Measurements from ENCODE around the gene KCNJ6. TPM values are rescaled to one million over a fixed set of nuclear protein-coding genes. Genes with fewer than 3 reads are reported as not detected.

KCNJ6 gene
- total RNA-seq, 1 experiment from 2014 or later: not detected

DNA sequence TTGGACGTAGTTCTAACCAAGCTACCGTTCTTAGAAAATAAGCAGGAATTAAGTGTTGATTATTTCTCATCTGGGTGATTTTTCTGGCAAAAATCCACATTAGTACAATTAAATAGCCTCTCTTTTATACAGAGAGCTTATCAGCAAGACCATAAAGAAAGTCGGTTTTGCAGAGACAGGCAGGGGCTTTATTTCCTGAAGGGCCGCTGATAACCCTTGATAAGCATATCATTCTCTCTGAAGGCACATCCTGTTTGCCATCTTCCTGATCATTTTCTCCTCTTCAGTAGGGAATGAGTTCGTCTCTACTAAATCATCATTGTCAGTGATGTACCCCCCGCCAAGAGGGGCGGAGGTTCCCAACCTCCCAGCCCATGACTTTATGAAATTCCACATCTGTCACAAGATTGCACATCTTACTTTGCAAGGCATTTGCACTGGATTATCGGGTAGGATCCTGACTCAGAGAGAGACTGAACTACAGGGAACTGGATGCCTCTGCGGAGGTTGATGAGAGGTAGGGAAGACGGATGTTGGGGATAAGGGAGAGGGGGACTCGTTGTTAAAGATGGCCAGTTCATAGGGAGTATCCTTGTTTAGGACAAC lies 115.7 kb downstream of the KCNJ6 start:
- DNase-seq (ENCODE audit: low read depth, low spot score) (no peak), ATAC-seq (no peak)
- intact Hi-C loops (cut with micrococcal nuclease; ENCODE audit: unreplicated experiment): no loop called here
- Histone ChIP-seq H3K4me3 (ENCODE audit: low read depth in 2 of 2, low read length in 2 of 2) (no peak overlapping the region), H3K27me3 (ENCODE audit: control insufficient read depth, insufficient read depth, low read length) (peaks cover 2% of the 10 kb centered on the region), H3K27ac (ENCODE audit: low read length) (no peak overlapping the region), H3K36me3 (ENCODE audit: control insufficient read depth, insufficient read depth, low read length) (no peaks in the 10 kb centered on the region), H3K9me3 (ENCODE audit: control insufficient read depth, insufficient read depth, low read depth, low read length) (no peaks in the 10 kb centered on the region), H3K4me1 (ENCODE audit: control insufficient read depth, insufficient read depth, low read length) (no peaks in the 10 kb centered on the region)
- CTCF ChIA-PET: no interaction called here
- TF ChIP-seq TCF7L2 (IDR thresholded peaks at IDR 0.05; ENCODE audit: low read depth, low read length) (no peak), POLR2AphosphoS5 (IDR thresholded peaks at IDR 0.05; ENCODE audit: low read depth, low read length) (no peak), SIN3A (IDR thresholded peaks at IDR 0.05; ENCODE audit: borderline replicate concordance, insufficient read depth, low read depth, low read length) (no peak)
- TF ChIP-seq, protein P1, sequence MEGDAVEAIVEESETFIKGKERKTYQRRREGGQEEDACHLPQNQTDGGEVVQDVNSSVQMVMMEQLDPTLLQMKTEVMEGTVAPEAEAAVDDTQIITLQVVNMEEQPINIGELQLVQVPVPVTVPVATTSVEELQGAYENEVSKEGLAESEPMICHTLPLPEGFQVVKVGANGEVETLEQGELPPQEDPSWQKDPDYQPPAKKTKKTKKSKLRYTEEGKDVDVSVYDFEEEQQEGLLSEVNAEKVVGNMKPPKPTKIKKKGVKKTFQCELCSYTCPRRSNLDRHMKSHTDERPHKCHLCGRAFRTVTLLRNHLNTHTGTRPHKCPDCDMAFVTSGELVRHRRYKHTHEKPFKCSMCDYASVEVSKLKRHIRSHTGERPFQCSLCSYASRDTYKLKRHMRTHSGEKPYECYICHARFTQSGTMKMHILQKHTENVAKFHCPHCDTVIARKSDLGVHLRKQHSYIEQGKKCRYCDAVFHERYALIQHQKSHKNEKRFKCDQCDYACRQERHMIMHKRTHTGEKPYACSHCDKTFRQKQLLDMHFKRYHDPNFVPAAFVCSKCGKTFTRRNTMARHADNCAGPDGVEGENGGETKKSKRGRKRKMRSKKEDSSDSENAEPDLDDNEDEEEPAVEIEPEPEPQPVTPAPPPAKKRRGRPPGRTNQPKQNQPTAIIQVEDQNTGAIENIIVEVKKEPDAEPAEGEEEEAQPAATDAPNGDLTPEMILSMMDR (IDR thresholded peaks at IDR 0.05): no peak
- TF ChIP-seq, protein P2, sequence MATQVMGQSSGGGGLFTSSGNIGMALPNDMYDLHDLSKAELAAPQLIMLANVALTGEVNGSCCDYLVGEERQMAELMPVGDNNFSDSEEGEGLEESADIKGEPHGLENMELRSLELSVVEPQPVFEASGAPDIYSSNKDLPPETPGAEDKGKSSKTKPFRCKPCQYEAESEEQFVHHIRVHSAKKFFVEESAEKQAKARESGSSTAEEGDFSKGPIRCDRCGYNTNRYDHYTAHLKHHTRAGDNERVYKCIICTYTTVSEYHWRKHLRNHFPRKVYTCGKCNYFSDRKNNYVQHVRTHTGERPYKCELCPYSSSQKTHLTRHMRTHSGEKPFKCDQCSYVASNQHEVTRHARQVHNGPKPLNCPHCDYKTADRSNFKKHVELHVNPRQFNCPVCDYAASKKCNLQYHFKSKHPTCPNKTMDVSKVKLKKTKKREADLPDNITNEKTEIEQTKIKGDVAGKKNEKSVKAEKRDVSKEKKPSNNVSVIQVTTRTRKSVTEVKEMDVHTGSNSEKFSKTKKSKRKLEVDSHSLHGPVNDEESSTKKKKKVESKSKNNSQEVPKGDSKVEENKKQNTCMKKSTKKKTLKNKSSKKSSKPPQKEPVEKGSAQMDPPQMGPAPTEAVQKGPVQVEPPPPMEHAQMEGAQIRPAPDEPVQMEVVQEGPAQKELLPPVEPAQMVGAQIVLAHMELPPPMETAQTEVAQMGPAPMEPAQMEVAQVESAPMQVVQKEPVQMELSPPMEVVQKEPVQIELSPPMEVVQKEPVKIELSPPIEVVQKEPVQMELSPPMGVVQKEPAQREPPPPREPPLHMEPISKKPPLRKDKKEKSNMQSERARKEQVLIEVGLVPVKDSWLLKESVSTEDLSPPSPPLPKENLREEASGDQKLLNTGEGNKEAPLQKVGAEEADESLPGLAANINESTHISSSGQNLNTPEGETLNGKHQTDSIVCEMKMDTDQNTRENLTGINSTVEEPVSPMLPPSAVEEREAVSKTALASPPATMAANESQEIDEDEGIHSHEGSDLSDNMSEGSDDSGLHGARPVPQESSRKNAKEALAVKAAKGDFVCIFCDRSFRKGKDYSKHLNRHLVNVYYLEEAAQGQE (IDR thresholded peaks at IDR 0.05; ENCODE audit: insufficient read depth in 1 of 2, low read depth in 2 of 2, low read length in 1 of 2): no peak
- BruUV-seq (replicated peaks): no TSS peak
- POLR2A ChIA-PET: no interaction called here
- in situ Hi-C loops (cut with HindIII; ENCODE audit: low pct_unique_long_range_greater_than_20kb, low sequenced_read_pairs): no loop called here

- Histone ChIP-seq H3K9me3 (ENCODE audit: control insufficient read depth, insufficient read depth, low read depth, low read length) (no peaks in the 10 kb centered on the region), H3K4me3 (ENCODE audit: low read depth in 2 of 2, low read length in 2 of 2) (no peak overlapping the region), H3K36me3 (ENCODE audit: control insufficient read depth, insufficient read depth, low read length) (no peaks in the 10 kb centered on the region), H3K4me1 (ENCODE audit: control insufficient read depth, insufficient read depth, low read length) (no peaks in the 10 kb centered on the region), H3K27me3 (ENCODE audit: control insufficient read depth, insufficient read depth, low read length) (peaks cover 2% of the 10 kb centered on the region), H3K27ac (ENCODE audit: low read length) (no peak overlapping the region)
- intact Hi-C loops (cut with micrococcal nuclease; ENCODE audit: unreplicated experiment) (no loop called here), in situ Hi-C loops (cut with HindIII; ENCODE audit: low pct_unique_long_range_greater_than_20kb, low sequenced_read_pairs) (no loop called here)
- no TSS peak for BruUV-seq (replicated peaks)
- POLR2A ChIA-PET: no interaction called here
- ATAC-seq (no peak), DNase-seq (ENCODE audit: low read depth, low spot score) (no peak)
- TF ChIP-seq TCF7L2 (IDR thresholded peaks at IDR 0.05; ENCODE audit: low read depth, low read length): no peak
- TF ChIP-seq, protein P2 (IDR thresholded peaks at IDR 0.05; ENCODE audit: insufficient read depth in 1 of 2, low read depth in 2 of 2, low read length in 1 of 2): no peak
- no peak for TF ChIP-seq POLR2AphosphoS5 (IDR thresholded peaks at IDR 0.05; ENCODE audit: low read depth, low read length)
- TF ChIP-seq, protein P1 (IDR thresholded peaks at IDR 0.05): no peak
- no peak for TF ChIP-seq SIN3A (IDR thresholded peaks at IDR 0.05; ENCODE audit: borderline replicate concordance, insufficient read depth, low read depth, low read length)
- CTCF ChIA-PET: no interaction called here
These were observed 116.2 kb downstream of the KCNJ6 start for GRCh38 chr21:37800057-37800455.
